ENCODE results near the gene NR3C2. TPM values are rescaled to one million over a fixed set of nuclear protein-coding genes. Genes with fewer than 3 reads are reported as not detected.
"Not testable (repeated sequence)": the region's sequence is repeated elsewhere in the genome, so short reads cannot be mapped to it uniquely, and the experiment has no call there.

The NR3C2 gene
- total and polyA plus RNA-seq, 2 of the 4 experiments (the other 2 are of a cell fraction) = 1.1 to 2.3 TPM

GRCh38 chr4:148123161-148123560 lies 319.1 kb downstream of the NR3C2 start:
- H4K91ac ChIP-seq (ENCODE audit: insufficient read depth, low read depth, low read length); BruUV-seq (replicated peaks); H3K79me1 ChIP-seq (ENCODE audit: low read depth in 1 of 2, low read length in 2 of 2); H3K27ac ChIP-seq (ENCODE audit: insufficient read depth, low read length); H2AFZ ChIP-seq (replicated peaks; ENCODE audit: low read length, poor library complexity); H3K18ac ChIP-seq (ENCODE audit: low read depth, low read length); H3K4me1 ChIP-seq (ENCODE audit: control insufficient read depth, insufficient read depth, low read length); DNase-seq; H3K9ac ChIP-seq (ENCODE audit: low read depth, low read length); H3K4me2 ChIP-seq (ENCODE audit: low read depth, low read length); H2BK5ac ChIP-seq (ENCODE audit: low read depth, low read length, poor library complexity, severe bottlenecking); H3K14ac ChIP-seq (replicated peaks; ENCODE audit: low read depth, low read length); H3K56ac ChIP-seq (ENCODE audit: extremely low read depth, insufficient read depth, low read length); ATAC-seq (ENCODE audit: low read depth); CTCF ChIA-PET; H2BK20ac ChIP-seq (ENCODE audit: low read depth, low read length); in situ Hi-C loops (cut with MboI; ENCODE audit: low sequenced_read_pairs); H2BK15ac ChIP-seq (ENCODE audit: low read depth, low read length); intact Hi-C loops (cut with micrococcal nuclease); H3K9me1 ChIP-seq (ENCODE audit: insufficient read depth, low read length); H3K27me3 ChIP-seq (ENCODE audit: control insufficient read depth, insufficient read depth, low read length); H3K36me3 ChIP-seq (ENCODE audit: control insufficient read depth, insufficient read depth, low read length); H2AK9ac ChIP-seq (replicated peaks; ENCODE audit: low read depth, low read length, poor library complexity); H4K5ac ChIP-seq (ENCODE audit: low read depth, low read length); H2BK120ac ChIP-seq (ENCODE audit: low read depth, low read length); dilution Hi-C loops (cut with HindIII; ENCODE audit: low sequenced_read_pairs, unreplicated experiment); H4K8ac ChIP-seq (ENCODE audit: low read depth in 2 of 2, low read length in 2 of 2); H3K4me3 ChIP-seq (ENCODE audit: insufficient read depth, low read depth, low read length); POLR2A ChIA-PET (ENCODE audit: unreplicated experiment); H3K9me3 ChIP-seq (ENCODE audit: control insufficient read depth, insufficient read depth, low read length); H2AK5ac ChIP-seq (ENCODE audit: low read depth, low read length); H3K4ac ChIP-seq (ENCODE audit: low read depth, low read length); H3K23ac ChIP-seq (ENCODE audit: low read depth, low read length); H4K20me1 ChIP-seq (ENCODE audit: insufficient read depth, low read length): not testable (repeated sequence)
- WGBS, 2 experiments (ENCODE audit: extremely low coverage in 2 of 2, insufficient read length in 1 of 2) = 80% methylated on average over 1 of the region's 2 CpGs; no CpG with 5 or more reads in 1 of the 2 experiments

All from IMR-90 (cell line).